ENCODE measurements around the gene FBN1.

FBN1 gene

GRCh38 chr15:48440084-48440483 lies 205.4 kb downstream of the FBN1 start:
- no peak for DNase-seq (ENCODE audit: low read depth in 2 of 2, low spot score in 1 of 2)

GRCh38 chr15:48437178-48437577 lies 208.3 kb downstream of the FBN1 start:
- DNase-seq (ENCODE audit: low read depth in 2 of 2, low spot score in 1 of 2) = no peak

- no peak for DNase-seq (ENCODE audit: low read depth in 2 of 2, low spot score in 1 of 2)
Measured at GRCh38 chr15:48435321-48435720, 210.2 kb downstream of the FBN1 start.

GRCh38 chr15:48433226-48433886 lies 212.2 kb downstream of the FBN1 start:
- no peak for DNase-seq (ENCODE audit: low read depth in 2 of 2, low spot score in 1 of 2)

GRCh38 chr15:48432688-48433087 lies 212.8 kb downstream of the FBN1 start:
- no peak for DNase-seq (ENCODE audit: low read depth in 2 of 2, low spot score in 1 of 2)

- DNase-seq (ENCODE audit: low read depth in 2 of 2, low spot score in 1 of 2) = no peak
Measured at GRCh38 chr15:48427960-48428547, 217.5 kb downstream of the FBN1 start.

GRCh38 chr15:48427479-48427878 lies 218.0 kb downstream of the FBN1 start:
- DNase-seq (ENCODE audit: low read depth in 2 of 2, low spot score in 1 of 2) = no peak

GRCh38 chr15:48426941-48427340 lies 218.6 kb downstream of the FBN1 start:
- DNase-seq (ENCODE audit: low read depth in 2 of 2, low spot score in 1 of 2) = no peak

GRCh38 chr15:48426044-48426443 lies 219.5 kb downstream of the FBN1 start:
- DNase-seq (ENCODE audit: low read depth in 2 of 2, low spot score in 1 of 2) = no peak

GRCh38 chr15:48425051-48425450 lies 220.5 kb downstream of the FBN1 start:
- no peak for DNase-seq (ENCODE audit: low read depth in 2 of 2, low spot score in 1 of 2)

GRCh38 chr15:48423896-48424475 lies 221.5 kb downstream of the FBN1 start:
- no peak for DNase-seq (ENCODE audit: low read depth in 2 of 2, low spot score in 1 of 2)

- DNase-seq (ENCODE audit: low read depth in 2 of 2, low spot score in 1 of 2) = no peak
Measured at GRCh38 chr15:48423342-48423741, 222.2 kb downstream of the FBN1 start.

GRCh38 chr15:48422401-48422800 lies 223.1 kb downstream of the FBN1 start:
- no peak for DNase-seq (ENCODE audit: low read depth in 2 of 2, low spot score in 1 of 2)

- no peak for DNase-seq (ENCODE audit: low read depth in 2 of 2, low spot score in 1 of 2)
Measured at GRCh38 chr15:48421362-48421761, 224.1 kb downstream of the FBN1 start.

- DNase-seq (ENCODE audit: low read depth in 2 of 2, low spot score in 1 of 2) = no peak
Measured at GRCh38 chr15:48419896-48420295, 225.6 kb downstream of the FBN1 start.

- DNase-seq (ENCODE audit: low read depth in 2 of 2, low spot score in 1 of 2) = no peak
Measured at GRCh38 chr15:48418343-48418742, 227.2 kb downstream of the FBN1 start.

- no peak for DNase-seq (ENCODE audit: low read depth in 2 of 2, low spot score in 1 of 2)
Measured at GRCh38 chr15:48416301-48416700, 229.2 kb downstream of the FBN1 start.

- no peak for DNase-seq (ENCODE audit: low read depth in 2 of 2, low spot score in 1 of 2)
Measured at GRCh38 chr15:48415036-48415886, 230.2 kb downstream of the FBN1 start.

- no peak for DNase-seq (ENCODE audit: low read depth in 2 of 2, low spot score in 1 of 2)
Measured at GRCh38 chr15:48414015-48414414, 231.5 kb downstream of the FBN1 start.

GRCh38 chr15:48413304-48413703 lies 232.2 kb downstream of the FBN1 start:
- DNase-seq (ENCODE audit: low read depth in 2 of 2, low spot score in 1 of 2) = no peak

GRCh38 chr15:48411971-48412591 lies 233.4 kb downstream of the FBN1 start:
- no peak for DNase-seq (ENCODE audit: low read depth in 2 of 2, low spot score in 1 of 2)
